Fibroblast of skin of left biceps (primary cell): Measurements from ENCODE around the gene DLGAP5.

Source experiments
- DNase-seq, 2 experiments: peaks; one replicate each; pipeline ENCODE4 v3.0.0-alpha.2; 2013; ENCODE audit warnings: low read depth in 2 of 2

The DLGAP5 gene

GRCh38 chr14:55114720-55115119 lies 76.7 kb downstream of the DLGAP5 start:
- no peak for DNase-seq

DNA sequence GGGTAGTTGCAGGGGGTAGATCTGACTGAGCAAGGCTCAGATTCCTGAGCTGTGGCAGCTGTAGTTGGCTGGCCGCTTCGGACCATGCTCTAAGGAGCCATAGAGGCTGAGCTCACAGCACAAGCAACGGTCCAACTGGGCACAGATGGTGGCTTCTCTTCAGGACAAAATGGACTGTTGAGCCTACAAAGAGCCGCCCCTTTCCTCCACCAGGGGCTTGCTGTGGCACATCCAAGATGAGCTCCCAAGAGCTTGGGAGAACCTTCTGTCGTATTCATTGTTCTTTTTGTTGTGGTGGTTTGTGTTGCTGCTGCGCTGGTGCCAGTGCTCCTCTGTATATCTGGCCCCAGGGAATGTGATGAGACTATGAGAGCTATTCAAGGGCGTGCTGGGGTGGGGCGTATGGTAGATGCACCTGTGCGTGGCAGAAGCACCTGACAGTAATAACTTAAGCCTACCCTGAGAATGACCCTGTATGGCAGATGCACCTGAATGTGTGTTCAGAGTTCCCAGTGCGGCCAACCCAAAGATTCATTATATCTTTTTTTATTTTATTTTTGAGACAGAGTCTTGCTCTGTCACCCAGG lies 80.2 kb downstream of the DLGAP5 start:
- no peak for DNase-seq

GRCh38 chr14:55109836-55110235 lies 81.5 kb downstream of the DLGAP5 start:
- DNase-seq: no peak

DNA sequence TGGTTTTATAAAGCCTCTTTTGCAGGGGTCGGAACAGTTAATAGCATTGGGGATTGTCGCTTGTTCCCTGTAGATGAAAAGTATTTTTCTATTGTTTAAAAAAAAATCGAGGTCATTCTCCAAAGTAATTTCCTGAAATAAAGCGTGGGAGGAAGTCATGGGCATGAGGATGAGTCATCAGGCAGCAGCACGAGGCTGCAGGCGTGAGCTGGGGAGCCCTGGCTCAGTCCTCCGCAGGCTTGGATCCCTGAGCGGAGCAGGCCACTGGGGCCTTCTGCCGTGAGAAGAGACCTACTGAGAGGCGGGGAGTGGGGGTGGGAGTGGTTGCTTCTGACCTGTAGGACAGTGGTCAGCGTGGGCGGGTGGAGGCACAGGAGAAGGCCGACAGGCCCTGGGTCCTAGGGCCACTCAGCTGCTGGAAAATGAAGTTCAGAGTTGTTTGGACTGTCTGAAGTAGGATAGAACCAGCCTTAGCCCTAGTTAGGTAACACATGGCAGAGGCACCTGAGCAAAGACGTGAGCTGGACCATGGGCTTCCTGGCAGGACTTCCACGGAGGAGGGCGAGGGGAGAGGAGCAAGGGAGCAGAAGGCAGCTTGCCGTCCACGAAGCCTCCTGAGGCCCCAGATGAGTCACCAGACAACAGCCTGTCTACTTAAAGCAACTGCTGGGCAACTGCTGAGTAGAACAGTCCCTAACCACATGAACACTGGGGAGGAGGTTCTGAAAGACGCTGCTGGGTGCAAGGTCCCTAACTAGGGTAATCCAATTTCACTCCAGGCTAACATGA lies 83.4 kb downstream of the DLGAP5 start:
- peak; percentile 66 to 73 for DNase-seq

DNA sequence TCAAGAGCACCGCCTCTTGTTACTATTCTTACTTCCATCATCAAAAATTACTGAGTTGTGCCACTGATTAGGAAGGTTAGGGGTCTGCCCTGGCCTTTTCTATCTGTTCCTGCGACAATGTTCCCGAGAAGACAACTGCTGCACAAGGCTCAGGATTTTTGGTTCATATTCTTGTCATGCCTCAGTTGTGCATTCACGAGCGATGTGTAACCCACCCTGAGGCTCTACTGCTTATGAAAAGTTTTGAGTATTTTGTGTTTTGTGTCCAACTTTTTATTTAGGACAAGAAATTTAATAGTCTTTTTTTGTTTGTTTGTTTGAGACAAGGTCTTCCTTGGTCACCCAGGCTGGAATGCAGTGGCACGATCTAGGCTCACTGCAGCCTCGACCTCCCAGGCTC lies 85.4 kb downstream of the DLGAP5 start:
- DNase-seq: no peak

DNA sequence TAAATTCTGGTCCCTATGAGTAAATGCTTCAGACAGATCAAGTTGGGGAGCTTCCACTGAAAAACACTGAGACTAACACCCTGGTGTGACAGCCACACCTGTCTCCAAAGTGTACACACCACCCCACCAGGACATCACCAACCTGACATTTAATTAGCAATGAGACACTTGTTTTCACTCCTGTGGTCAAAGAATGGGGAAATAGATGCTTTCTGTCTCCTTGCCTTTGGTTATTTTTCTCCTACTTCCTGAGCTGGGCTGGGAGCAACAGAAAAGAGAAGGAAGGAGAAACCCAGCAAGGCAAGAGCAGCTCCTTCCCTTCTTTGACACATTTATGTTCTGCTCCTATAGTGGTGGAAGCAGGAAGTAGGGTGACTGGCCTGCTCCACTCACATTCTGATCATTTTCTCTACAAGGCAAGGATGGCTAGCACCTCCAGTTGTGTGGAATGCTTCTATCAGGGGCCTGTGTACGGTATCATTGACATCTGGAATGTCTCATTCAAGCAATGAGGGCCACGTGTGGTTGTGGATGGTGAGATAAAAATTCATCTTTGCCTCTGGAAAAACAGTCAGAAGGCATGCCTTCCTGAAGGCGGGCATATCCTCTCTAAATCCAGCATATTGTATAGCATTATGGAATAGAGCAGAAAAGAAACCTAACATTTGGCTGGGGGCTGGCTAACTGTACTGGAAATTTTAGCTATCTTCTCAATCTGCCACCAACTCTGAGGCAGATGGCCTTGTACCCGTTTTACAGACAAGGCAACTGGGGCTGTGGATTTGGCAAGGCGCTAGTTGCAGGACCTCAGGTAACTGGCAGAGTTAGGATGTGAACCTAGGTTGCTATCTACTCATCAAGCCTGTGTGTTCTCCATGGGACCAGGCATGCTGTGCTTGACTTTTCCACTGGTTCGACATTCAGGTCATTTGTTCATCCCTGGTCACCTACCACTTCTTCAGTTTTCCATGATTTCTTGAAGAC lies 87.1 kb downstream of the DLGAP5 start:
- no peak for DNase-seq

GRCh38 chr14:55103005-55103640 lies 88.3 kb downstream of the DLGAP5 start:
- peak; percentile 82 to 86 for DNase-seq

GRCh38 chr14:55102141-55102621 lies 89.2 kb downstream of the DLGAP5 start:
- DNase-seq: peak; percentile 100

- DNase-seq: no peak
Measured at GRCh38 chr14:55101698-55102097, 89.7 kb downstream of the DLGAP5 start.

GRCh38 chr14:55099756-55100155 lies 91.6 kb downstream of the DLGAP5 start:
- peak; percentile 85 to 88 for DNase-seq

GRCh38 chr14:55098561-55098898 lies 92.9 kb downstream of the DLGAP5 start:
- no peak for DNase-seq
